GM12872 (cell line): ENCODE measurements around the gene WDR91.

Experiments used
- TF ChIP-seq, protein P1 (sequence below): IDR thresholded peaks from 3 replicates; pipeline ENCODE4 v1.5.1; 2011; ENCODE audit warnings: low read depth, mild to moderate bottlenecking, low read length, moderate library complexity; ENCODE audit not compliant: insufficient read depth

Gene WDR91

DNA sequence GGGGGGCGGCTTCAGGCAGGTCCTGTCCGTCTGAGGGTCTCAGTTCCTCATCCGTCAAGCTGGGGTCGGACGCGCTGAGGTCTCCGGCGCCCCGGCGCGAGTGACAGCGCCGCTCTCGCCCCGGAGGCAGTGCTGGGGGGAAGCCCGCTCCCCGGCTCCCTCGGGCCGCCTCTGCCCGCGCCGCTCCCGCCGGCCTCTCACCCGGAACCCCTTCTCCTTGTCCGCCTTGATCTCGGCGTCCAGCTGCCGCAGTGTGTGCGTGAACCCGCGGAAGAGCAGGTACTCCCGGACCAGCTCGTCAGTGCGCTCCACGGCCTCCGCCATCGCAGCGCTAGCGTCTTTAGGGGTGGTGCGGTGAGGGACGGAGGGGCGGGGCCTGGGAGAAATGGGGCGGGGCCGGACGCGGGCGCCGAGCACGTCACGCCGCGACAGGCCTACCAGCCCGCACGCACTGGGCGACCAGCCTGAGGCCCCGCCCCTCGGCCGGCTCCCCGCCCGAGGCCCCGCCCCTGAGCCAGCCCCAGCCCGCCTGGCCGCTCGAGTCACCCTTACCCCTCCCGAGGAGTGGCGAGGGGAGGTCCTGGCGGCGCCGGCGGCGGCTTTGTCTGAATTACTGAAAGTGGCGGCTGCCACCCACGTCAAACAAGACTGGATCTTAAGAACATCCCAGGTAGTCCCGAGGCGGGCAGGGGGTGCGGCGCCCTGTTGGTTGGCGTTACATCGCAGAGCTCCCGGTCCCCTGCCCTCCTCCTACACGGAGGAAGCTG lies at the start of gene WDR91:
WDR91 (minus strand) TSS at position 348 of the 767 bp plus-strand sequence; CDS start at position 324, 24 bp downstream.
- TF ChIP-seq, protein P1, sequence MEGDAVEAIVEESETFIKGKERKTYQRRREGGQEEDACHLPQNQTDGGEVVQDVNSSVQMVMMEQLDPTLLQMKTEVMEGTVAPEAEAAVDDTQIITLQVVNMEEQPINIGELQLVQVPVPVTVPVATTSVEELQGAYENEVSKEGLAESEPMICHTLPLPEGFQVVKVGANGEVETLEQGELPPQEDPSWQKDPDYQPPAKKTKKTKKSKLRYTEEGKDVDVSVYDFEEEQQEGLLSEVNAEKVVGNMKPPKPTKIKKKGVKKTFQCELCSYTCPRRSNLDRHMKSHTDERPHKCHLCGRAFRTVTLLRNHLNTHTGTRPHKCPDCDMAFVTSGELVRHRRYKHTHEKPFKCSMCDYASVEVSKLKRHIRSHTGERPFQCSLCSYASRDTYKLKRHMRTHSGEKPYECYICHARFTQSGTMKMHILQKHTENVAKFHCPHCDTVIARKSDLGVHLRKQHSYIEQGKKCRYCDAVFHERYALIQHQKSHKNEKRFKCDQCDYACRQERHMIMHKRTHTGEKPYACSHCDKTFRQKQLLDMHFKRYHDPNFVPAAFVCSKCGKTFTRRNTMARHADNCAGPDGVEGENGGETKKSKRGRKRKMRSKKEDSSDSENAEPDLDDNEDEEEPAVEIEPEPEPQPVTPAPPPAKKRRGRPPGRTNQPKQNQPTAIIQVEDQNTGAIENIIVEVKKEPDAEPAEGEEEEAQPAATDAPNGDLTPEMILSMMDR = no peak

DNA sequence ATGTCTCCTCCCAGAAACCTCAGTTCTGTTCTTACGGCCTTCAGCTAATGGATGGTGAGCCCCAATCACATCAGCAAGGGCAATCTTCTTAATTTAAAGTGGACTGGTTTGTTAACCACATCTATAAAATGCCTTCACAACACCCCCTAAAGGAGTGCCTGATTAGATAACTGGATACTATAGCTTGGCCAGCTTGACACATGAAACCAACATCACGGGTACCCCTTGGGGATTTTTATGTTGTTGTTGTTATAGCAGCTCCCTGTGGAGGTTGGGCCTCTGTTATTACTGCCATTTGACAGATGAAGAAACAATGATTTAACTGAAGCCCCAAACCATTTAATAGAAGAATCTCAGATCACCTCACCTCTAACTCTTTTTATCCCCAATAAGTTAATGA lies 49.1 kb upstream of the WDR91 start:
- TF ChIP-seq, protein P1 = no peak

DNA sequence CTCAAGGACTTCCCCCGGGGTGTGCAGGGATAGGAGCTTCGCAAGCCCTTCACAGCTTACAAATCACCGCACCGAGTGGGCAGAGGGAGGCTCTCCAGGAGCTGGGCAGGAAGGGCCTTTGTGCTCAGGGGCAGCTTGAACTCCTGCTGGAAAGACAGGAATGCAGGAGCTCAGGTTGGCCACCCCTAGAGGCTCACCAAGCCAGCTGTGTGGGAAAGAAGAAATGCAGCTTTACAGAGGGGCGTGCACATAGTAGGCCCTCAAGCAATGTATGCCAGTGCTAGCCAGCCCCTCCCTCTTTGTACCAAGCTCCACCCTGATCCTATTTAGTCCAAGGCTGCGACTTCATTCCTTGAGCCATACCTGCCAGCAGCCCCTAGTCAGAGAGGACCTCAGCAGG lies 48.4 kb upstream of the WDR91 start:
- TF ChIP-seq, protein P1 = no peak

DNA sequence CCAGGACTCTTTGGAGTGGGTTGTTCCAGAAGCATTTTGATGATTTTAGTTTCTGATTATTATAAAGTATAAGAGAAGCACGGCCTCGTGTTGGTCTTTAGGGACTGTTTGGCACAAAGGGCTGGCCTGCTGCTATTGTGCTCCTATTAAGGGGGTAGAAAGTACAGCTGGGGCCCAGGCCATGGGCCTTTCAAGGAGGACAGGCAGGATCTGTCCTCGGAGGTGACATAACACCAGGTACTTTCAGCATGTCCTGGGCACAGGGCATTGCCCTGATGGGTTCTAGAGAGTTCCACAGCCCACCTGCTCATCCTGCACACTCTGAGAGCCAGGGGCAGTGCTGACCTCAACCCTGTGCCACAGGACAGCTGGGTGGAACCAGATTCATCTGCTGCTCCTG lies 47.3 kb upstream of the WDR91 start:
- TF ChIP-seq, protein P1 = no peak

DNA sequence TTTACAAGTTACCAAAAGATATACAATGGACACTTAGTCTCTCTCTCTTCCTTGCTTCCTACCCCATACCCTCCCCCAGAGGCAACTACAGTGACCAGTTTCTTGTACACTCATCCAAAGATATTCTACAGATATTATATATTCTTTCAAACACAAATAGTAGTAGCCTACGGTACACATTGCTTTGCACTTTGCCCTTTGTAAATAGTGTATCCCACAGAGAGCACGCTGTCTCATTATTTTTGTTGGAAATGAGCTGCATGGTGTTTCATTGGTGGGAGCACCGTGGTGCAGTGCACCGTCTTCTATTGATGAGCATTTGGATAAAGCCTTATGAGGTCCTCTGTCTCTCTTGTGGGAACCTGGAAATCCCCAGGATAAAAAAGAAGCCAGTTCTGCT lies 46.5 kb upstream of the WDR91 start:
- TF ChIP-seq, protein P1 = no peak

DNA sequence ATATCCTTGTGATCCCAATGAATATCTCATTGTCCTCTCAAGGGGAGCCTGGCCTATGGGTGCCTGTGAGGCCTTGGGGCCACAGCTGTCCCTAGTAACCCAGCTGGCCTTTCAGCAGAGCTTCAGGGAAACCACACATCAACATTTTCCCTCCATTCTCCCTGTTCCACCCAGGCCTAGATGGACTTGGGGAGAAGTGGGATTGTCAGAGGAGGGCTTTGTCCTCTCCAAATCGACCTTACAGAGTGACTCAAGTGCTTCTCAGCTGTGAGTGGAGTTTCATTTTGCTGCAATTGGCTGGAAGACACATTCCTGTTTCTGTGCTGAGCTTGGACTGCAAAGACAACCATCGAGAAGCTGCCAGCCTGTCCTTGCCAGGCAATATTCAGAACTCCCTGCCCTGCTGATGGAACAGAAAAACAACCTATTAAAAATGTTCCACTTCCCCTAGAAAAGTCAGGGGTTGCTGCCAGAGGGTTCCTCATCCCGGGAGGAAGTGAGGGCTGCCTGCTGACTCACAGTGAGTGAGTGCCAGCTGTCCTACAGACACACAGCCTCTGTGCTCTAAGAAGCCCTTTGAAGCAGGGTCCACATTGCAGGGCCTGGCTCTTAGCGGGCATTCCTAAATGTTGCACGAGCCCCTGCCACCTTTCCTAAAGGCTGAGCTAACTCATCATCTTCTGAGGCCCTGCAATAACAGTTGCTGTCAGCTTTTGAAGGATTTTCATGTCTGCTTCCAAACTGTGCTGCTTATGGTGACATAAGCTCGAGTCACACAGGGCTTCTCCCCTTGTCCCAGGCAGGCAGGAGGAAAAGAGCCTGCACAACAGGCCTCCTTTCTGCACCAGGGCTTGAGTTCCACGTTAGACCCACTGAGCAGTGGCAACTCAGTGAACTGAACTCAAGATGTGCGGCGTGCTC lies 42.8 kb upstream of the WDR91 start:
- TF ChIP-seq, protein P1 = no peak

DNA sequence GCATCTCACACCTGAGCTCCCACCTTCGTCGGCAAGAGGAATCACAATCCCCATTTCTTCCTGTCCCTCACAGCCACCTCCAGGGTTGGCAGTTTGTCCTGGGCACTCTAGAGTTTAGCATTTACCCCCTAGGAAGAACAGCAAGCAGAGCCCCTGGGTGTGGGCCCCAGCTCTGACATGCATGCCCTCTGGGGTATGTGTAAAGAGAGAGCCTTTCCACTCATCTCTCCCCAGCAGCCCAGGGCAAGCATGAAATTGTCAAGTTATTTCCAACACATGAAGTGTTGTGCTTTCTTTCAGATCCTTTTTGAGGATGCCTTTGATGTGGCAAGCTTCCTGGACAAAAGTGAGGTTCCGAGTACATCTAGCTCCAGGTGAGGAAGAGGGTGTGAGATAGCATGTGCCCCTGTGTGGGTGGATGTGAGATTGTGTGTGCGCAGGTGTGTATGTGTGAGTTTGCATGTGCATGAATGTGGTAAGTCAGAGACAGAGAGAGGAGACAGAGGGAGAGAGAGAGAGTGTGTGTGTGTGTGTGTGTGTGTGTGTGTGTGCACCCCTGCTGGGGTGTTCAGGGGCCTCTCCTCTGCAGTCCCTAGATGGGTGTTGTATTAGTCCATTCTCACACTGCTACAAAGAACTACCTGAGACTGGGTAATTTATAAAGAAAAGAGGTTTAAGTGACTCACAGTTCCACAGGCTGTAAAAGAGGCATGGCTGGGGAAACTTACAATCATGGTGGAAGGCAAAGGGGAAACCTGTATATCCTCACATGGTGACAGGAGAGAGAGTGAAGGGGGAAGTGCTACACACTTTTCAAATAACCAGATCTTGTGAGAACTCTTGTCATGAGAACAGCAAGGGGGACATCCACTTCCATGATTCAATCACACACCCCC lies 40.4 kb upstream of the WDR91 start:
- TF ChIP-seq, protein P1 = no peak
